SKM-1 treated with dmso at 0.1 percent for 144 hours (cell line): ENCODE data around the gene PXMP4.

Source experiments
- DNase-seq: peaks from one replicate; lab custom pipeline; 2025; ENCODE audit not compliant: unreplicated experiment; lab: John Stamatoyannopoulos, UW

Gene PXMP4

GRCh38 chr20:33670715-33671499, 49.2 kb downstream of the PXMP4 start:
- no peak for DNase-seq

GRCh38 chr20:33669873-33670640, 50.1 kb downstream of the PXMP4 start:
- no peak for DNase-seq

- DNase-seq: no peak
Observed at GRCh38 chr20:33669224-33669623, 50.9 kb downstream of the PXMP4 start.

GRCh38 chr20:33668466-33669155, 51.5 kb downstream of the PXMP4 start:
- DNase-seq: no peak

GRCh38 chr20:33667676-33668465, 52.2 kb downstream of the PXMP4 start:
- DNase-seq: peak; percentile 78

GRCh38 chr20:33667245-33667675, 52.9 kb downstream of the PXMP4 start:
- DNase-seq: no peak

GRCh38 chr20:33666293-33667244, 53.5 kb downstream of the PXMP4 start, which contains the start of gene ACTL10:
Gene ACTL10, plus strand, starts transcription at chr20:33666943. Its CDS starts 555 bp downstream, at chr20:33667498.
- DNase-seq: peak; percentile 99

GRCh38 chr20:33664762-33665144, 55.4 kb downstream of the PXMP4 start:
- DNase-seq: no peak

- DNase-seq: no peak
Observed at GRCh38 chr20:33664085-33664761, 55.9 kb downstream of the PXMP4 start.

- peak; percentile 46 for DNase-seq
Observed at GRCh38 chr20:33663161-33664084, 56.7 kb downstream of the PXMP4 start.

GRCh38 chr20:33662172-33662571, 57.9 kb downstream of the PXMP4 start, which contains the start of gene C20orf144:
Gene C20orf144, plus strand, starts transcription at chr20:33662327. Its CDS starts 19 bp downstream, at chr20:33662346.
- DNase-seq: no peak

- DNase-seq: no peak
Observed at GRCh38 chr20:33660685-33661058, 59.4 kb downstream of the PXMP4 start.

- DNase-seq: no peak
Observed at GRCh38 chr20:33660035-33660684, 60.0 kb downstream of the PXMP4 start.

GRCh38 chr20:33659341-33660034, 60.6 kb downstream of the PXMP4 start:
- DNase-seq: no peak

GRCh38 chr20:33658929-33659328, 61.2 kb downstream of the PXMP4 start:
- DNase-seq: no peak

GRCh38 chr20:33658510-33658909, 61.6 kb downstream of the PXMP4 start:
- DNase-seq: no peak

GRCh38 chr20:33657704-33658095, 62.4 kb downstream of the PXMP4 start:
- DNase-seq: no peak
